Lower leg skin (tissue), 3 donors: ENCODE results near the gene SHH.

Source experiments
- CTCF ChIP-seq, 3 donors: fragments of 450-650 bp; IDR thresholded peaks; one replicate each; pipeline ENCODE4 v1.5.1; 2016; ENCODE audit warnings: antibody characterized with exemption in 3 of 3, mild to moderate bottlenecking in 3 of 3, moderate library complexity in 2 of 3
- POLR2A ChIP-seq, 2 donors: fragments of 450-650 bp; IDR thresholded peaks; one replicate each; pipeline ENCODE4 v1.6.1; 2016 to 2017; ENCODE audit warnings: antibody characterized with exemption in 2 of 2, mild to moderate bottlenecking in 1 of 2, moderate library complexity in 1 of 2

GRCh38 chr7:155802906-155803417, 9.3 kb downstream of the SHH start:
- TF ChIP-seq CTCF (IDR thresholded peaks at IDR 0.05), result no peak
- TF ChIP-seq POLR2A (IDR thresholded peaks at IDR 0.05), result no peak
